Cardiac muscle cell (in vitro differentiated cells and primary cell): ENCODE measurements around the gene ELAC1. TPM values are rescaled to one million over a fixed set of nuclear protein-coding genes. Genes with fewer than 3 reads are reported as not detected.
A peak's percentile ranks its signal among the peaks of the same experiment; 100 is the strongest.

ENCODE experiments used
- DNase-seq, 2 donors: peaks; one replicate each; pipeline versions ENCODE4 v3.0.0 to v3.0.0-alpha.2; 2010 to 2017; ENCODE audit warnings: low read depth in 1 of 2, low spot score in 1 of 2
- H3K27ac ChIP-seq: fragments of 200-600 bp; sonication (generic); 2 replicates; pipeline ENCODE4 v1.5.1; 2016
- H3K27me3 ChIP-seq: fragments of 200-600 bp; sonication (generic); 2 replicates; pipeline ENCODE4 v1.6.0; 2016; ENCODE audit warnings: control low read depth
- H3K36me3 ChIP-seq: fragments of 200-600 bp; sonication (generic); 2 replicates; pipeline ENCODE4 v1.5.1; 2016; ENCODE audit warnings: control low read depth
- H3K4me1 ChIP-seq: fragments of 200-600 bp; sonication (generic); 2 replicates; pipeline ENCODE4 v1.8.1; 2017; ENCODE audit warnings: low read depth, mild to moderate bottlenecking, mixed run types
- H3K4me3 ChIP-seq: fragments of 200-600 bp; sonication (generic); 2 replicates; pipeline ENCODE4 v1.5.1; 2016; ENCODE audit warnings: mild to moderate bottlenecking
- H3K9me3 ChIP-seq: fragments of 200-600 bp; sonication (generic); 2 replicates; pipeline ENCODE4 v1.5.1; 2017; ENCODE audit warnings: low read depth, mild to moderate bottlenecking, control low read depth
- polyA plus RNA-seq: library from polyadenylated mRNA; unstranded; fragments of >200 nt; fragmentation: Nextera tagmentation; extraction: Ambion mirVana; gene quantifications from 2 replicates; pipeline ENCODE4 v1.2.1, GENCODE V29; 2016
- total RNA-seq: library from RNA; depleted of rRNA; stranded (reverse); fragments of >200 nt; gene quantifications from 2 replicates; pipeline ENCODE4 v1.2.3, GENCODE V29; 2016
- TF ChIP-seq, protein P1 (sequence below): IDR thresholded peaks from 2 replicates; pipeline ENCODE4 v1.5.1; 2012; ENCODE audit warnings: low read depth, mild to moderate bottlenecking, low read length

ELAC1 gene
- total and polyA plus RNA-seq, 2 experiments from 2014 or later: 5.6 to 12.1 TPM

DNA sequence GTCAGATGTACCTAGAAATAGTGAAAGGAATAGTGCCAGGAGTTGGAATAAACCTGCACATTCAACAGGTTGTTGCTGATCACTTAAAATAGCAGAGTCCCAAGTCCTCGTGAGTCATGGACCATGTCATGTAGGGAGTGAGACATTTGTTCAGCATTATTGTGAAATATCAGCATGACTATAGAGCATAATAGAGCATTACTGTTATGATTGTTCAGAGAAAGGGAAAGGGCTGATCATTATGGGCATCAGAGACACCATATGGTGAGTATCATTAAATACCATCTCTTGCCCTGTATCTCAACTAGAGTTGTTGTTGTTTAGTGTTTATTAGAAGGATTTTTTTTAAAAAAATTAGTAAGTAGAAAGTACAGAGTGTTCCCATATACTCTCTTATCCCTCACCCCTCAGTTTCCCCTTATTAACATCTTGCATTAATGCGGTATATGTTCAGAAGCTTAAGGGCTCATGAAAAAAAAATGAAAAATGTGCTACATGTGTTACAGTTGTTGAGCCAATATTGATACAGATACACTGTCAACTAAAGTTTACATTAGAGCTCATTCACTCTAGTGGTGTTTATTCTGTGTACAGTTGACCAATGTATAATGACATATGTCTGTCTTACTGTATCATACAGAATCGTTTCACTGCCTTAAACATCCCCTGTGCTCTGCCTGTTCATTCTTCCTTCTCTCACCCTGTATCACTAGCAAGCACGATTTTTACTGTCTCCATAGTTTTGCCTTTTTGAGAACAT lies 5.7 kb downstream of the ELAC1 start:
- H3K9me3 ChIP-seq: no peaks in the 10 kb centered on the region
- H3K27me3 ChIP-seq: no peaks in the 10 kb centered on the region
- H3K4me1 ChIP-seq: peaks cover 11% of the 10 kb centered on the region
- no peak overlapping the region for H3K27ac ChIP-seq
- H3K4me3 ChIP-seq: no peak overlapping the region
- DNase-seq: peak in 1 of 2 donors; percentile 50
- TF ChIP-seq, protein P1, sequence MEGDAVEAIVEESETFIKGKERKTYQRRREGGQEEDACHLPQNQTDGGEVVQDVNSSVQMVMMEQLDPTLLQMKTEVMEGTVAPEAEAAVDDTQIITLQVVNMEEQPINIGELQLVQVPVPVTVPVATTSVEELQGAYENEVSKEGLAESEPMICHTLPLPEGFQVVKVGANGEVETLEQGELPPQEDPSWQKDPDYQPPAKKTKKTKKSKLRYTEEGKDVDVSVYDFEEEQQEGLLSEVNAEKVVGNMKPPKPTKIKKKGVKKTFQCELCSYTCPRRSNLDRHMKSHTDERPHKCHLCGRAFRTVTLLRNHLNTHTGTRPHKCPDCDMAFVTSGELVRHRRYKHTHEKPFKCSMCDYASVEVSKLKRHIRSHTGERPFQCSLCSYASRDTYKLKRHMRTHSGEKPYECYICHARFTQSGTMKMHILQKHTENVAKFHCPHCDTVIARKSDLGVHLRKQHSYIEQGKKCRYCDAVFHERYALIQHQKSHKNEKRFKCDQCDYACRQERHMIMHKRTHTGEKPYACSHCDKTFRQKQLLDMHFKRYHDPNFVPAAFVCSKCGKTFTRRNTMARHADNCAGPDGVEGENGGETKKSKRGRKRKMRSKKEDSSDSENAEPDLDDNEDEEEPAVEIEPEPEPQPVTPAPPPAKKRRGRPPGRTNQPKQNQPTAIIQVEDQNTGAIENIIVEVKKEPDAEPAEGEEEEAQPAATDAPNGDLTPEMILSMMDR: no peak
- peaks cover 21% of the 10 kb centered on the region for H3K36me3 ChIP-seq

DNA sequence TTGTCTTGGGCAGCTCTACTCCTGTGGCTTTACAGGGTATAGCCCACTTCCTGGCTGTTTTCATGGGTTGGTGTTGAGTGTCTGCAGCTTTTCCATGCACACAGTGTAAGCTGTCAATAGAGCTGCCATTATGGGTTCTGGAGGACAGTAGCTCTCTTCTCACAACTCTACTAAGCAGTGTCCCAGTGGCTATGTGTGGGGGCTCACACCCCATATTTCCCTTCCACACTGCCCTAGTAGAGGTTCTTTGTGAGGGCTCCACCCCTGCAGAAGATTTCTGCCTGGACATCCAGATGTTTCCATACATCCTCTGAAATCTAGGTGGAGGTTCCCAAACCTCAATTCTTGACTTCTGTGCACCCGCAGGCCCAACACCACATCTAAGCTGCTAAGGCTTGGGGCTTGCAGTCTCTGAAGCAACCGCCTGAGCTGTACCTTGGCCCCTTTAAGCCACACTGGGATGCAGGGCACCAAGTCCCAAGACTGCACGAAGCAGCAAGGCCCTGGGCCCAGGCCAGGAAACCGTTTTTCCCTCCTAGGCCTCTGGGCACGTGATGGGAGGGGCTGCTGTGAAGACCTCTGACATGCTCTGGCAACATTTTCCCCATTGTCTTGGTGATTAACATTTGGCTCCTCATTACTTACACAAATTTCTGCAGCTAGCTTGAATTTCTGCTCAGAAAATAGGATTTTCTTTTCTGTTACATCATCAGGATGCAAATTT lies 9.4 kb downstream of the ELAC1 start:
- no peak for DNase-seq
- TF ChIP-seq, protein P1: no peak

DNA sequence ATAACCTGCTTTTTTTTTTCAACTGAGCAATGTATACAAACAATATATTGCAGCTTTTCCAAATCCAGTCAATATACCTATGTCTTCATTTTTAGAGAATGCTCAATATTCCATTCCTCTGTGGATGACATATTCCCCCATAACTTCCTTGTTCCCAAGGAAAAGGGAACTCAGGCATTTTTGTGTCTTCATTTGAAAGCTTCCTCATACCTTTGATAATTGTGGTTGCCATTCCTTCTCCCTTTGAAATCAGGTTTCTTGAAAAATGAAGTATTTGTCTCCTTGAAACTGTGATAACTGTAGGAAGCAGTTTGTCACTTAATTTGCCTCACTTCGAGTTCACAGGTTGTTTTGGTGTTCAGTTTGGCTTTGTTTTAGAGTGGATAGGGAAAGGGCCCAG lies 13.5 kb downstream of the ELAC1 start:
- no peak overlapping the region for H3K4me3 ChIP-seq
- no peak for DNase-seq
- TF ChIP-seq, protein P1: no peak
- peaks cover 6% of the 10 kb centered on the region for H3K36me3 ChIP-seq
- H3K27ac ChIP-seq: no peak overlapping the region
- no peaks in the 10 kb centered on the region for H3K4me1 ChIP-seq
- no peaks in the 10 kb centered on the region for H3K9me3 ChIP-seq
- no peaks in the 10 kb centered on the region for H3K27me3 ChIP-seq

More for the DNA sequence above, 9.4 kb downstream of the ELAC1 start:
- H3K27me3 ChIP-seq: no peaks in the 10 kb centered on the region
- peaks cover 21% of the 10 kb centered on the region for H3K36me3 ChIP-seq
- H3K4me1 ChIP-seq: no peaks in the 10 kb centered on the region
- no peaks in the 10 kb centered on the region for H3K9me3 ChIP-seq
- H3K4me3 ChIP-seq: no peak overlapping the region
- H3K27ac ChIP-seq: no peak overlapping the region

DNA sequence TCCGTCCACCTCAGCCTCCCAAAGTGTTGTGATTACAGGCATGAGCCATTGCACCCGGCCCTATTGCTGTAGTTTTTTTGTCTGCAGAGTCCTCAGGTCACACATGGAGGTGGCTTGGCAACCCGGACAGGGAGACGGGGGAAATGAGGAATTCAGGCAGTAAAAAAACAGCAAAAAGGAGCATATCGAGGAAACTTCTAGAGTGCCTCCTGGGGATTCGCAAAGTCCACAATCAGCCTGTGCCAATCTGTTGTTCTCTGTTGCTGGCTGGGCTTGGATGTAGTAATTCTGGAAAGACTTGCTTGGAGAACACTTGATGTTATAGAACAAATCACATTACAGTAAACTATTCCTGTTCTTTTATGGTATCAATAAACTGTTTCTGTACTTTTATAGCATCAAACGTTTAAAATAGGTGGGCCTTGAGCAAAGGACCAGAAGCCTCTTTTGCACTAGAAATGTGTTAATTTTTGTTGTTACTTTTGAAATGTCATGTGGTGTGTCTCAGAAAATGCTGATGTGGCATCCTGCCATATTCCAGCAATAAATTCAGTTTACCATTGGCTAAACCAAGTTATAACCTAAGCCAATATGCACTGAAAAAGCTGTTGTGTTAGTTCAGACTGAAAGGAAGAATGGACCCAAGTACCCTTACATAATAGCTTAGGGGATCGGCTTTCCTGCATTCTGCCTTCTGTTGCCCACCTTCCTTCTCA lies 14.4 kb downstream of the ELAC1 start:
- Histone ChIP-seq H3K4me3 (no peak overlapping the region), H3K36me3 (peaks cover 2% of the 10 kb centered on the region), H3K4me1 (no peaks in the 10 kb centered on the region), H3K9me3 (no peaks in the 10 kb centered on the region), H3K27ac (no peak overlapping the region), H3K27me3 (no peaks in the 10 kb centered on the region)
- DNase-seq: no peak
- TF ChIP-seq, protein P1: no peak

DNA sequence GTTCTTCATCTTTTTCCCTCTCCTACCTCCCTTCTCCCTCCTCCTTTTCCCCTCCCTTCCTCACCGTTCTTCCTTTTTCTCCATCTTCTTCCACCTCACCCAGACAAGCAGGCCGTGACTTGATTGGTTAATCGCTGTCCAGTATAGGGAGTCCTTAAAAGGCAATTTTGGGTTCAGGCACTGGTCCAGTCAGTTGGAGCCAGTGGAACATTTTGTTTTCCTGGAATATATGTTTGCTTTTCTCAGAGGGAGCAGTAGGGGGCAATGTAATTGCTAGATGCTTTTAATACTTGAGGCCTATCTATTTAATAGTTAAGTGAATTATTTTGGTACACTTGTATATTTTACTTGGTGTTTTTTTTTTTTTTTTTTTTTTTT lies 15.0 kb downstream of the ELAC1 start:
- no peaks in the 10 kb centered on the region for H3K4me1 ChIP-seq
- no peaks in the 10 kb centered on the region for H3K36me3 ChIP-seq
- TF ChIP-seq, protein P1: no peak
- peak in 1 of 2 donors; percentile 29 for DNase-seq
- H3K27me3 ChIP-seq: no peaks in the 10 kb centered on the region
- no peaks in the 10 kb centered on the region for H3K9me3 ChIP-seq
- no peak overlapping the region for H3K4me3 ChIP-seq
- no peak overlapping the region for H3K27ac ChIP-seq
